SKM-1 (cell line): ENCODE data around the gene TPX2.
"Not testable (repeated sequence)": the region's sequence is repeated elsewhere in the genome, so short reads cannot be mapped to it uniquely, and the experiment has no call there.

Source experiments
- DNase-seq: peaks from one replicate; lab custom pipeline; 2025; ENCODE audit not compliant: unreplicated experiment; lab: John Stamatoyannopoulos, UW

TPX2 gene

DNA sequence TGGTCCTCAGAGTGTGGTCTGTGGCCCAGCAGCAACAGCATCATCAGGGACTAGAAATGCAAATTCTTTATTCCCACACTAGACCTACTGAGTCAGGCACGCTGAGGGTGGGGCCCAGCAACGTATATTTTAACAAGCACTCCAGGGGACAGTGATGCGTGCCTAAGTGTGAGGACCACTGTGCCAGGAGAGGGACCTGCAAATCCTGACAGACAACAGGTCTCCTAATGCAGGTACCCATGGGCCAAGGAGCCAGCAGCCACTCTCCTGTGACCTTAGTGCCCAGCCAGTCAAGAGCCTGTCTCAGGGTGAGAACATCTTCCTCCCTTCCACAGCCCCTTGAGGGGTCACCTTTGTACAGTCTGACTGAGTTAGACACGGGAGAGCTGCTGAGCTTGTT, 72.1 kb downstream of the TPX2 start:
- DNase-seq: no peak

- DNase-seq: no peak
Measured at GRCh38 chr20:31811796-31812728, 73.0 kb downstream of the TPX2 start.

- no peak for DNase-seq
Measured at GRCh38 chr20:31813611-31814010, 74.5 kb downstream of the TPX2 start.

DNA sequence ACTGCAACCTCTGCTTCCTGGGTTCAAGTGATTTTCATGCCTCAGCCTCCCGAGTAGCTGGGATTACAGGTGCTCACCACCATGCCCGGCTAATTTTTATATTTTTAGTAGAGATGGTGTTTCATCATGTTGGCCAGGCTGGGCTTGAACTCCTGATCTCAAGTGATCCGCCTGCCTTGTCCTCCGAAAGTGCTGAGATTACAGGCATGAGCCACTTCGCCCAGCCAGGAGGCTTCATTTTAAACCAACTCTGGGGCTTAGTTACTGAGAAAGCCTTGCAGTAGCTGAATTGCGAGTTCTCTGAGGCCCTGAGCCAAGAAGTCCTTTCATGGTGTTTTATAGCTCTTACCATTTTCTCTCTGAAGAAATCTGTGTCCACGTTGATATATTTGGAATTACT, 75.1 kb downstream of the TPX2 start:
- DNase-seq: not testable (repeated sequence)

GRCh38 chr20:31815408-31816188, 76.5 kb downstream of the TPX2 start:
- no peak for DNase-seq

DNA sequence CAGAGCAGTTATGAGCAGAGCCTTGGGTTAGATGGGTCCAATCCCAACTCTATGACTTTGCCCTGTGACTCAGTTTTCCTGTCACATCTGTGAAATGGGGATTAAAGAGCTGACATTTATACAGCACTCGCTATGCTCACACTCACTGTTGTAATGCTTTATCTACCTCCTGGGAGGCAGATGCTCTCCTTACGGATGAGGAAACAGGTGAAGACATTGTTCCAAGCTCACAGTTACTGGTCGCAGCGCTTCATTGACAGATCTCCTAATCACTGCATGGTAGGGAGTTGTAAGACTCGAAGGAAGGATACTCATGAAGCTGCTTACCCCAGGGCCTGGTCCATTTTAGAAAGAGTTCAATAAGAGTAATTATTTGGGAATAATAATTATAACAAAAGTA, 77.1 kb downstream of the TPX2 start:
- DNase-seq: no peak

DNA sequence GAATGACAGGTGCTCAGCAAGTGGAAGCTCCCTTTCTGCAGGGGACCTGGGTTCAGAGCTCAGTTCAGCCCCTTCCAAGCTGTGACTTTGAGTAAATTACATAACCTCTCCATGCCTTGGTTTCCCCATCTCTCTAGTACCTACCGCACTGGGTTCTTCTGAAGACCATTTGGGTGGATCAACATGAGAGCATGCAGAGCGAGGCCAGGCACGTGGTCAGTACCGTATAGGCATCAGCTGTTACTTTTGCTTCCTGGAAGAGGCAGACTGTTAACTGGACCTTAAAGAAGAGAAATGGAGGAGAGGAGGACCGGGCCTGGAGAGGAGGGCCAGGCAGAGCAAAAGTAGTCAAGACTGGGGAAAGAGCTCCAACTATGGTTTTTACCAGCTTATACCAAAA, 78.4 kb downstream of the TPX2 start:
- DNase-seq: no peak

DNA sequence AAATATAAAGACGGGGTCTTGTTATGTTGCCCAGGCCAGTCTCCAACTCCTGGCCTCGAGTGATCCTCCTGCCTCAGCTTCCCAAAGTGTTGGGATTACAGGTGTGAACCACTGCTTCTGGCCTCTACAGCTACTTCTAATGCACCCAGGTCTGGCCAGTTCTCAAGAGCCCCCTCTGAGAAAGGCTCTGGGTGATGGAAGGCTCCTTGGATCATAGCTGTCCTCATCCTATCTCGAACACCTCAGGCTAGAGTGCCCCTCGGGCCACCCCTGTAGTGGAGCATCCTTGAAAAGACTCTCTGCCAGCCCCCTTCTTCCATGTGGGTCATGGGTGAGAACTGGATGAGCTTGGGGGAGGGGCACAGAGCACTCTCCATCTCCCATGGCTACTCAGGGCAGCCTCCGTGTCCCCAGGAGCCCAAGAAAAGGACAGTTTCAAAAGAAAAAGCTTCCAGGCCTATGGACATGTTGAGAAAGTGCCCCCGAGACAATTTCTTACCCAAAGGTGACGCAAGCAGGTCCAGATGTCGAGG, 79.4 kb downstream of the TPX2 start:
- no peak for DNase-seq

DNA sequence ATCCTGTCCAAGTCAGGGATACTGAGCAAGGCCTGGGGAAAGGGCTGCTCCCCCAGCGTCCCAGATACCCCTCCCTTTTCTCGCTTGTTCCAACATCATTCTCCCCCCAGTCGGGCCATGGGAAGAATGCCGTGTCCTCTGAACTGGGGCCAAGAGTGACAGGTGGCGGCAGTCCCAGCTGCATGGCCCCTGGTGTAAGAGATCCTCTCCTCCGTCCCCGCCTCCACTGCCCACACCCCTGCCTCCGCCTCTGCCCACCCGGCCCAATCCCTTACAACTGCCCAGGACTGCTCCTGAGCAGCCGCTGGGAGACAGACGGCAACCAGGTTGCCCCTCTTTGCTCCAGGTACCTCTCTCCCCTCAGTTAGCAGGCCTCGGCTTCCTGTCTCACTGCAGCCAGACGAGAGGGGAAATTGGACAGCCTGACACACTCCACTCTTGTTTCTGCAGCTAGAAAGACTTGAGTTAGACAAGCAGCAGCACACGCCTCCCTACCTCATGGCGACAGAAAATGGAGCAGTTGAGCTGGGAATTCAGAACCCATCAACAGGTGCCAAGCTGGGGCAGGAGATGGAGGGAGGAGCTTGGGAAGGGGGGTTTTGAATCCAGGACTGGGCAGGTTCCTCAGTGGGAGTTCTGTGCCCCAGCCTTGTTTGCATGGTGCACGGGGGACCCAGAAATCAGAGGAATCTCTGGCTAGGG, 80.1 kb downstream of the TPX2 start, which contains the start of gene MYLK2:
TSS of gene MYLK2 (plus strand) at position 274 of the 702 bp plus-strand sequence. CDS start at position 499, 225 bp downstream.
- DNase-seq: no peak

- DNase-seq: no peak
Measured at GRCh38 chr20:31820228-31820627, 81.1 kb downstream of the TPX2 start.

DNA sequence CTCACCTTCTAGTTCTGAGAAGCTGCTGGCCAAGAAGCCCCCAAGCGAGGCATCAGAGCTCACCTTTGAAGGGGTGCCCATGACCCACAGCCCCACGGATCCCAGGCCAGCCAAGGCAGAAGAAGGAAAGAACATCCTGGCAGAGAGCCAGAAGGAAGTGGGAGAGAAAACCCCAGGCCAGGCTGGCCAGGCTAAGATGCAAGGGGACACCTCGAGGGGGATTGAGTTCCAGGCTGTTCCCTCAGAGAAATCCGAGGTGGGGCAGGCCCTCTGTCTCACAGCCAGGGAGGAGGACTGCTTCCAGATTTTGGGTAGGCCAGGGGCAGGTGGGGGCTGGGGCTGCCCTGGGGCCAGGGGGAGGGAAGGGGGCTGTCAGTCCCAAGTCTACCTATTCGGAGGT, 82.3 kb downstream of the TPX2 start:
- no peak for DNase-seq

DNA sequence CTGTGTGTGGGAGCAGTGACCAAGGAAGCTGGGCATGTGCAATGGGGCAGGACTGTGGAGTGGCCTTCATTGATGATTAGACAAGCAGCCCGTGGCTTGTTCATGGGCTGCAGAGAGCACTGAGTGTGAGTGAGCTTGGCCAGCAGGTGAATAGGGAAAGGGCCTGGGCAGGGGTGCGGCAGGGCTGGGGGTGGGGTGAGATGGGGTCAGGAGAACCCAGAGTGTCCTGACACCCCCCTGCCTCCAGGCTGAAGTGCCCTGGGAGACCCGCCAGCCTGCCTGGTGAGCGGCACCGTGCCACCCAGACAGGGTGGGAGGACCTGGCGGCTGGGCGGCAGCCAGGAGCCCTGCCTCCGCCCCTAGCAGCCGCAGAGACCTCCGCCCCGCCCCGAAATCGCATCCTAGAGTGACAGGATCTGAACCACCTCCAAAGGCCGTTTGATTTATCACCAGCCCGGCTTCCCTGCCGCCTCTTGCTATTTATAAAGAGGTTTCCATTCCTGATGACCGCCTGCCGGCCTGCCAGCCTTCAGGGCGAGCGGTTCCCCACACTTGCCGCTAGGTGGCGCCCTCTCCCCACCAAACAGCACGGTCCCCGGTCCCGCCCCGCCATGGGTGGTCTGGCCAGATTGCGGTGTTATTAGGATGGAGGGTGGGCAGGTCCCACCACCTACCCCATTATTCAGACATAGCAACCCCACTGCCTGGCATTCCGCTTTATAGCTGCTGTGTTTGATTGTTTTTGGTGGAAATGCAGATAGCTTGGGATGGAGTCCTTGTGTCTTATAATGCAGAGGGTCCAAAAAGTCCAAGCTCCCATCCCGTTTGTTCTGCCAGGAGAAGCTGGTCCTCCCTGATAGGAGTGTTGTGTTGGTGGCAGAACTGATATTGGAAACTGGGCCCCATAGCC, 83.6 kb downstream of the TPX2 start:
- no peak for DNase-seq

DNA sequence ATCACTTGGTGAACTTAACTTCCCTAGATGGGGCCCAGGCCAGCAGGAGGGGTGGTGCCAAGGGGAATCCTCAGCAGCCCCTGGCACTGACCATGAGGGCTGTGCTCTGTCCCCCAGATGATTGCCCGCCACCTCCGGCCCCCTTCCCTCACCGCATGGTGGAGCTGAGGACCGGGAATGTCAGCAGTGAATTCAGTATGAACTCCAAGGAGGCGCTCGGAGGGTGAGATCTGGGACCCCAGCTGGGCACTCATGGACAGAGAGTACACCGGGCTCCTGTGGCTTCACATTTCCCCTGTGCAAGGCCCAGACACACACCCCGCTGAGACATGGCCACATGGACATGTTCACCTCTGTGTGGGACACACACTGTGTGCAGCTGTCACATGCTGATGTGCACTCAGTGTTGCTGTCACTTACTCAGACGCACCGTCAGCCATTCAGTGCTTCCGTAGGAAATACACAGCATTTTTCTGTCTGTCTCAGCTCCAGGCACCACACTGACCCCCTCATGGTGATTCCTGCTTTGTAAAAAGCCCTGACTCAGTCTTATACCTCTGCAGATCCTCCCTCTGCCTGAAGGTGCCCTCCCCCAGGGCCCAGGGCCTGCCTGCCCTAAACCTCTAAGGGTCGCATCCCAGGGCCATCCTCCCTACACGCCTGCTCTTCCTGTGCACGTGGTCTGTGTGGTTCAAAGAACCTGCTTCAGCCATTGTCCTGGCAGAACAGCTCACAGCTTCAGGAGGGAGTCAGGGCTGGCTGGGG, 84.5 kb downstream of the TPX2 start:
- no peak for DNase-seq

- DNase-seq: no peak
Measured at GRCh38 chr20:31824125-31824485, 85.0 kb downstream of the TPX2 start.

DNA sequence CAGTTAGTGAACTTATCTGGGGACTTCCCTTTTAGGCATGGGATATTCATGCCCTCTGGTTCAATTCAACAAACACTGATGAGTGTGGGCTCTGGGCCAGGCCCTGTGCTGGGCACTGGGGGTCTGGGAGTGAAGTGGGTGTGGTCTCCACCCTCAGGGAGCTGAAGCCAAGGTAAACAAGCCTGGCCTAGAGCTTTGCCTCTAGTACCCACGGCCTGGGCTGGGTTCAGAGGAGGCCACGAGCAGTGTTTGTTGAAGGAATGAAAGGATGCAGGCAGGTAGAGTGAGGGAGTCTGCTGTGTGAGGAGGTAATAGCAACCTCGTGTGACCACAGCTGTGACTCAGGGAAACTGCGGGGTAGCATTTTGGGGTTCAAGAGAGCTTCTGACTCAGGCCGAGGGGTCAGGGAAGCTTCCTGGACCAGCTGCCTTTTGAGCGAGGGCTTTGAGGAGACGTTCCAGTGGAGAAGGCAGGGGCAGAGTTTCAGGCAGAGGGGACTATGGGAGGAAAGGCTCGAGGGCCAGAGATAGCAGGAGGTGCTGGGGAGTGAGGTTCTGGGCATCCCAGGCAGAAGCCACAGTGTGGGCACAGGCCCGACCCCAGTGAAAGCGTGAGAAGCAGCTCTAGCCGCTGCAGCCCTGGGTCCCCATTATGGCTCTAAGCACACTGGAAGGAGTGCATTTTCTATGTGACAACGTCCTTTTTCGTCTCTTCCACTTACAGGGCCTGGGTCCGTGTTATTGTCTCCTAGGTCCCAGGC, 85.6 kb downstream of the TPX2 start:
- no peak for DNase-seq

GRCh38 chr20:31826074-31826473, 87.0 kb downstream of the TPX2 start:
- DNase-seq: no peak

DNA sequence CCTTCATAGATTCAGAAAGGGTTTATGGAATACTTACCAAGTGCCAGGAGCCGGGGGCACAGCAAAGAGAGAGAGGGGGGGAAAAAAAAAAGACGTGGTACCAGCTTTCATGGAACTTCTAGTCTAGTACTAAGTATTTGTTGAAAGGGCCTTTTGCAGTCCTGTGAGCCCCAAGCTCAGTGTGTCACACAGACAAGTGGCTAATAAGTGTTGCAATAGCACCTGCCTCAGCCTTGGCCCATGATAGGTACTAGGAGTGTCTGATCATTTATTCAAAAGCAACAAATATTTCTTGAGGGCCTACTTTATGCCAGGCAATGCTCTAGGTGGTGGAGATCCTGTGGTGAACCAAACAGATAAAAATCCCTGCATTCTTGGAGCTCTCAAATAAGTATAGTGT, 88.0 kb downstream of the TPX2 start:
- no peak for DNase-seq

- DNase-seq: not testable (repeated sequence)
Measured at GRCh38 chr20:31828016-31828415, 88.9 kb downstream of the TPX2 start.

DNA sequence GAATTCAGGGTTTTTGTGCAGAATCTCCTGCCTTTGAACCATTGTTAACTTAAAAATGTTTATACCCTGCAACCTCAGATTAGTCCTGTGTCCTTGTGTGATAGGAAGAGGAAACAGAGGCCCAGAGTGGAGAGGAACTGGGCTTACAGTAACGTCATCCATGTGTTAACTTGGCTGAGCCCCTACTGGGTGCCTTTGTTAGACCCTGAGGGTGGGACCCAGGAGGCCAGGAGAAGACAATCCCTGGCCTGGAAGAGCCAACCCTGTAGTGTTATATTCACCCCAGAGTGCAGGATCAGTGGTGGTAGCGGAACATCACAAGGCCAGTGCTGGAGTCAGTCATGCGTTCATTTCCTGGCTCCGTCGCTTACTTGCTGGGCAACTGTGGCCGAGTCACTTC, 90.6 kb downstream of the TPX2 start:
- no peak for DNase-seq
